GM10847 (cell line): ENCODE results near the gene TMEM217.

ENCODE experiments used
- POLR2A ChIP-seq: IDR thresholded peaks from 2 replicates; pipeline ENCODE4 v1.6.1; 2011; ENCODE audit not compliant: insufficient read length; ENCODE audit errors: extremely low read depth

TMEM217 gene

DNA sequence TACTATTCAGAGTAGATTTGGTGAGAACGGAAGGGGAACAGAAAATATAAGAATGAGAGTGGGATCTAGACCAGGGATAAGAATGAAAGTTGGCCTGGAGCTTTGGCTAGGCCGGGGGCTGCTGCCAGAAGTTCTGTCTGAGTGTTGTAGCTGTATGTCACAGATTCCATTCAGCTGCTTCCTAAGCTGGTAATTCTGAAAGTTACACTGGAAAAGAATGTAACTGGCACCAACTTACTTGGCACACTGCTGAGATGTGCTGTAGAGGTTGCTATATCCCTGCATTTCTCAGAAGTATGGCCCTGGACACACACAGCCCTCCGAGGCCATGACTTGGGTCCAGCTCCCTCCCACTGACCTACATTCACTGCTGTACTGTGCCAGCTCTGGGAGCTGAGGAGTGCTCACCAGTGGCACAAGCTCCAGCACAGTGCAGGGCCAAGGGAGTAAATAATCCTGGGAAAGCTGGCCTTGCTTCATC is 25.8 kb upstream of the TMEM217 start:
- TF ChIP-seq POLR2A: no peak

DNA sequence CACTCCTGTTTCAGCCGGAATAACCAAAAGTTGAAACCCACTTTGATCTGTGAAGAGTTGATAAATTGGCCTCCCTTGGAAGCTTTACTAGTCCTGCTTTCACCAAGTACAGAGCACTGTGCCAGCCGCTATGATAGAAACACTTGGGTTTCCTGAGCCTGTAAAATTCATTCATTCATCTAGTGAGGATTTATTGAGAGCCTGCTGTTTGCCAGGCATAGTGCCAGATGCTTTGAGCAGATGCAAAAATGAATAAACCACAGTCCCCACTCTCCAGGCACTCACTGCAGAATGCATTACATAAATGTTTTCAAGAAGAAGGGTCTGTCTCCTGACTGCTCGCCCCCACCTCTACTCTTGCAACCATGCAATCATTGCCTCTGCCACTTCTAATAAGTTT is 25.3 kb upstream of the TMEM217 start:
- TF ChIP-seq POLR2A: no peak

DNA sequence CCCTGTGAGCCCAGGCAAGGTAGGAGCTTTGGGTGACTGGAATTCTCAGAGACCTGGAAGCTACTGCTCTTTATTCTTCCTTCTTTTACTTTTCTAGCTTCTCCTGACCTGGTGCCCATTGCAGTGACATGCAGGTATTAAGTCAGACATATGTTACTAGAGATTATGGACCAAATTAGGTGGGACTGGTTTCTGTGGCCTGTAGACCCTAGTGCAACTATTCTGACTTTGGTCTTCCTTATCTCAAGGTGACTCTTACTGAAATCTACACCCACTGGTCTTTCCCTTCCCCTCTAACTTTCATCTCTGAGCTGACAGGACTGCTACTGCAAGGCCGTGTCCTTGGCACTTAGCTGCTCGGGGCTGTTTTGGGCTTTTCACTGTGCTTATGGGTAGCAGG is 24.4 kb upstream of the TMEM217 start:
- TF ChIP-seq POLR2A: no peak

DNA sequence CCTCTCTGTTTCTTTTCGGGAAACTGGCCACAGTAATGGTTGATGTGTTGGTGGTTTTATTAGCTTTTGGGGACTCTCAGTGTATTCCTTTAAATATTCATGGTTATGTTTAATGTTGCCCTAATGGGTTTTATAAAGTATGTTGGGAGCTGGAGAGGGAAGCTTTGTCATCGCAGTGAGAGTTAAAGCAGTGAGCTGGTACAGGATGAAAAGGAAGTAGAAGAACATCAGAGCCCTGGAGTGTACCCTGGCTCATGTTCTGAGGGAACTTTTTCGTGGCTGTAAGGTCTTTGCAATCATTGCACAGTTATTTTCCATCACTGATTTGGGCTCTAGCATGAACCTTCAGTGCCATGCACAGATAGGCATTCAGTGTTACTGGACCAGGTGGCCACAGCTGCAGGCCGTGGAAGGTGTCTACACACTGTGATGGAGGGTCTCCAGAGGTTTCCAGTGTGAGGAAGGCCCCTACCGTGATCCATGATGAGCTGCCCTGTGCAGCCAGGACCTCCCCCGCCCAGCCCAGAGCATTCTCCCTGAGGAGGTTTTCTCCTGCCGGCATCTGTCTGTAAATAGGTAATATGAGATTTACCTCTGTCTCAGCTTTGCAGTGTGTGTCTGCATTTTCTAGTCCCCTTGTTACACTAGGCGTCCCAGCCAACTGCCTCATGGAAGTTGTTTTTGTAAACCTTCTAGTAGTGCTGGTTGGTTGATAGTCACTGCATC is 22.4 kb upstream of the TMEM217 start:
- no peak for TF ChIP-seq POLR2A

DNA sequence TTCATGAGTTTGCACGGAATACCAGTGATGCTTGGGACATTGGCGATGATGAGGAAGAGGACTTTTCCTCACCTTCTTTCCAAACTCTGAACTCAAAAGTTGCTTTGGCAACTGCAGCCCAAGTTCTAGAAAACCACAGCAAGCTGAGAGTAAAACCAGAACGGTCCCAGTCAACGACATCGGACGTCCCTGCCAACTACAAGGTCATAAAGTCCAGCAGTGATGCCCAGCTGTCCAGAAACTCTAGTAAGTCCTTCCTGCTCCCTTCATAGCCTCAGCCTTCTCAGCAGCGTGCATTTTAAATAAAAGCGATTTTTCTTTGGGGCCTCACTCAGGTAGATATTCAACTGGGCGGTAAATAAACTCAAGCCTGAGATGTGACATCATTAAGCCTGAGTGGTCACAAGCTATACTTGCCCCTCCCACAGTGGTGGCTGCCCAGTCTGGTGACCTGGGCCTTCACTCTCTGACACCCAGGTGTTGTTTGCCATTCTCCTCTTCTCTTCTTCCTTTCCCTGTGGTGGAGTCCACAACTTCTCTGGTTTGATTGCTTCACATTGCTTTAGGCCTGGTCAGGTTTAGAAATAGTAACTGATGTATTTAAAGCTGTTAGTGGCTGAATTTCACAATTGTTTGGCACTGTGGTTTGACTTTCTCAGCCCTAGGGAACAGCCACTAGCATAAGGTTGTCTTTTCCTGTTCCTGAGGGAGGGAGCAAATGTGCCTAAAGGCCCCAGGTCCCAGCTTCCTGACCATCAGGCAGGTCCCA is 21.6 kb upstream of the TMEM217 start:
- no peak for TF ChIP-seq POLR2A

DNA sequence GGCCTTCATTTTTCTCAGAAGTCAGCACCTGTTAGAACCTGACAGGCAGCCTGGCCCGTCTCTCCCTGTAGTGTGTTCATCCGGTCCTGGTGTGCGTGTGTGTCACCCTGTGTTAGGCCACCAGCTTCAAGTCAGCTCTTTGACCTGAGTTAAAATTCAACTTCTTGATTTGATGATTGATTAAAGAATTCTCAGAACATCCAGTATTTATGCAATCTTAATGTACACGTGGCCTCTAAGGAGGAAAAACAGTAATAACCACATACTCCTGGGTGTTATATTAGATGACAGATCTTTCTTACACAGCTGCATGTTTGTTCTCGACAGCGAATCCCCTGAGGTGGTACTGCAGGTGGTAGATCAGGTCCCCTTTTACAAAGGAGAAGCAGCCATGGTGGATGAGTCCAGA is 19.1 kb upstream of the TMEM217 start:
- TF ChIP-seq POLR2A: no peak

DNA sequence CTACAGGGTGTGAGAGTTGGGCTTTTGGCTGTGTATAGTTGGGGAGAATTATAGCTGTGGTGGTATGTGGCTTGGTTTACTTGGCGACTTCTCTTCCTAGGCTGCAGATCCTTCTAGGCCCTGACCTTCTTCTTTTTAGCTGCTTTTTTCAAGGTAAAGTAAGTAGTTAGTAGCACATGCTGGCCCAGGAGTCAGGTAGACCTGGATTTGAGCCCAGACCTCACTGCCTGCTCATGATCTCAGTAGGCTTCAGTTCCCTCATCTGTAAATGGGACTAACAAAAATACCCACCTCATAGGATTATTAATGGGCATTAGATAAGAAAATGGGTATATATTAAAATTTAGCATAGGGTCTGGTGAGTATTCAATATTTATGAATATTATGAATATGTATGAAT is 17.4 kb upstream of the TMEM217 start:
- no peak for TF ChIP-seq POLR2A

DNA sequence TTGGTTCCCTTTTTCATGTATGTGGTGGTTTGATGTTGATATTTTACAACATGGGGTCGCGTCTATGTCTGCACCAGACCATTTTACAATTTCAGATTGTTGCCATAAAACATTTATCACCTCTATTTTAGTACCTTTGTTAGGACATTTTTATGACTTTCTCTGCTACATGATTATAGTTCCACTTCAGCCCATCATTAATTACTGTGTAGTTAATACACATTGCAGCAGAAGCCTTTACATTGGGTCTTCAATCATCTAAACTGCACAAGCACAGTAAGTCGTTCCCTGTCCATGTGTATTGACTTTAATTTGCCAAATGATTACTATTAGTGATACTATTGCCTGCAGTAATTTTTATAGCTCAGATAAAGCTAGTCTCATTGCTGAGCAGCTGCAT is 15.7 kb upstream of the TMEM217 start:
- no peak for TF ChIP-seq POLR2A

DNA sequence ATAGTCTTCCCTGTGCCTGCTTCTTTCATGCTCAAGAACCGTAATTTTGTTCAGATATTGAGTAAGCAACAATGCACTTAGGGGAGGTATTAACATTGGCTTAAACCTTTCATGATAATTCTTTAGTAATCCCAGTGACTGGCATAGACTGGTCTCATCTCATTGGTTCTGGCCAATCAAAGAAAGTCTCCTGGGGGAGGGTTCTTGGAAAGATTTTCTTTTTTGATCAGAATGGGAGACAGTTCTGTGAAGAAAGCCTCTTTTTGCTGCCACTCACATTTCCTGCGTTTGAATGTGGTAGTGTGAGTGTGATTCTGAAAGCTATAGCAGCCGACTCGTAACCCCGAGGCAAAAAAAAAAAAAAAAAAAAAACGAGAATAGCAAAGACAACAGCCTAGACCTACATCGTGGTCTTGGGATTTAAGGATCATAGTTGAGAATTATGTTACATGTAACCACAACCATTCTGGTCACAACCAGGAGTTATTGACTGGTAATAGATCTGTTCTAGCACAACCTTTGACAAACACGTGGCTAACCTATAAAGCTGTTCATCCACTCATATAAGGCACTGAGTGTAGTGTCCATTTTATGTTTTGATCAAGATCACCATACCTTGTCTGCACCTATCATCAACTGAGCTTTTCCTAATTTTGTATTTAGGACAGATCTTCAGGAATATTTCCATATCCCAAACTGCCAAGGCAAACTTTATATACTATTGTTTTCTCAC is 15.1 kb upstream of the TMEM217 start:
- TF ChIP-seq POLR2A: no peak

DNA sequence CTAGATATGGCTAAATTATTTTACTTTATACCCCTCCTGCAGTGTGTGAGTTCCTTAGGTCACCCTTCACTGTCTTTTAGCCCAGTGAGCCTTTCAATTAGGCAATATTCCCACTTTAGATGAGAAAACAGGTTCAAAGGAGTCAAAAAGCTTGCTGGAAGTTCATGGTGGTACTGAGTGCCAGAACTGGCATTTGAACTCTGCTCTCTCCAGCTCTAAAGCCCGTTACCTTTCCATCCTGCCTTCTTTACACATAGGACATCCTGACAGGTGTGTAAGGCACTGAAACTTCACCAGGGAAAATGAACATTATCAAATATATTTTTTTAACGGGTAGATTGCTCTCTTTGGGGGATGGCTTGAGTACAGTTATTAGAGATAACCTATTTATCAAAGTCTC is 11.2 kb upstream of the TMEM217 start:
- no peak for TF ChIP-seq POLR2A

DNA sequence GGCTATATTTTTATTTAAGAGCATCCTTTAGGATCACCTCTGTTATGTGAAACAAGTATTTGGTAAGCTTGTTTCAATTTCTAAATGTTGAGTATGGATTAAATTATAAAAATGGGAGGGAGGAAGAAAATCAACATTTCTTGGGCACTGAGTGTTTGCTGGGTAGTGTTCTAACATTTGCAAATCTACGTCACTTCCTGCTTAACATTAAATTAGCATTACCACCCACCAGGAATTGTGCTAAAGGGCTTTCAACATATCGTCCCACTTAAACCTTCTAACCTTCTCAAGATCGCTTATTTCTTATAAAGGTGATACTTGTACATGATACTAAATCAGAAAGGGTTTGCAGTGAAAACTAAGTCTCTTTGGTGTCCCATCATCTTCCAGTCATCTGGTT is 7.9 kb upstream of the TMEM217 start:
- TF ChIP-seq POLR2A: no peak

DNA sequence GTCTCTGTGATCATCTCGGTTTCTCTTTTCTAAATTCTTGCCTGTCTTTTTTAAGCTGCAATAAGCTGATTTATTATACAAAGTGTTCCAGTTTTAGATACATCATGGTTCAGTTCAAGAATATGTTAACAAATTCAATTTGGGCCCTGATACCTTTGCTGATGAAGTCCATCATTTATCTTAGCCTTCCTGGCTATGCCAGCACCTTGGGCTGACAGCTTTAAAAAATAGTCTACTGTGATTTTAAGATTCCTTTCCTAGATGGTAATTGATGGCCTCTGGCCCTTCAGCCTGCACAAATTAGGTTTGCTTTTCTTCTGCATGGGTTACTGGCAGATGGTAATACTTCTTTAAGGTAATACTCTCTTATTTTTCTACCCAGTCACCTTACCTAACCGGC is 7.1 kb upstream of the TMEM217 start:
- no peak for TF ChIP-seq POLR2A

DNA sequence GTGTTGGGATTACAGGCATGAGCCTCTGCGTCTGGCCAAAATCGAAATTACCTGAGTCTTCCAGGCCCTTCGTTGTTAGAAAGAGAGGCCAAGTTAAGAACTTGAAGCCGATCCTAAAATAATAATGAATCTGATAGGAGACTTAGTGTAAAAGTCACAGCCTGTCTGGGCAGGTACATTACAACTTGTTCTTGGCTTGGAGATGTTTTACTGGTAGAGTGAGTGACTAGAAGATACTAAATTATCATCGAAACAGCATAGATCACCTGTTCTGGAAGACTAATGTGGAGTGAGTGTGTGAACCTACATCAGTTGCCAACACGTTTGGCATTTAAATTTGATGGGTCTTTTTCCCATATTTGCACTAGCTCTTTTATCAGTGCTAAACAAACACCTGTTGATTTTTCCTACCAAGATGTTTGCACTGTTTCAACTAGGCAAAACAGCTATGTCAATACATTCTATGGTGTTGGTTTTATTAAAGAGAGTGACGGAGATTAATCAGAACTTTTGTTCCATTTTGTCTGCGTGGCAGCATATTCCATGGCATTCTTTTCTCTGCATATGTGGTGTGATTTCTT is 4.6 kb upstream of the TMEM217 start:
- TF ChIP-seq POLR2A: no peak

DNA sequence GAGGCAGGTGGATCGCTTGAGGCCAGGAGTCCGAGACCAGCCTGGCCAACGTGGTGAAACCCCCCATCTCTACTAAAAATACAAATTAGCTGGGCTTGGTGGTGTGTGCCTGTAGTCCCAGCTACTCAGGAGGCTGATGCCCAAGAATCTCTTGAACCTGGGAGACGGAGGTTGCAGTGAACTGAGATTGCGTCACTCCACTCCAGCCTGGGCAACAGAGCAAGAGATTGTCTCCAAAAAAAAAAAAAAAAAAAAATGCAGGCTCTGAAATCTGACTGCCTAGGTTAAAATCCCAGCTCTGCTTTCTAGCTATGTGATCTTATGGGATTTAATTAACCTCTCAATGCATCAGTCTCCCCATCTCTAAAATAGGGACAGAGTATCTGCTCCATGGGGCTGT is 3.3 kb upstream of the TMEM217 start:
- no peak for TF ChIP-seq POLR2A

DNA sequence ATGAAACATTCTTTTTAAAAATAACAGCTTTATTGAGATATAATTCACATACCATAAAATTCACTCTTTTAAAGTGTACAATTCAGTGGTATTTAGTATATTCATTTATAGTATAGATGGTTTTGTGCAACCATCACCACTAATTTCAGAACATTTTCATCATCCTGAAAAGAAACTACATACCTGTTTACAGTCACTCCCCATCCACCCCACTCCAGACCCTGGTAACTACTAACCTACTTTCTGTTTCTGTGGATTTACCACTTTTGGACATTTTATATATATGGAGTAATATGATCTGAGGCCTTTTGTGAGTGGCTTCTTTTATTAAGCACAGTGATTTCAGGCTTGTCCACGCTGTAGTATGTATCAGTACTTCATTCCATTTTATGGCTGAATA is 2.5 kb upstream of the TMEM217 start:
- TF ChIP-seq POLR2A: no peak

DNA sequence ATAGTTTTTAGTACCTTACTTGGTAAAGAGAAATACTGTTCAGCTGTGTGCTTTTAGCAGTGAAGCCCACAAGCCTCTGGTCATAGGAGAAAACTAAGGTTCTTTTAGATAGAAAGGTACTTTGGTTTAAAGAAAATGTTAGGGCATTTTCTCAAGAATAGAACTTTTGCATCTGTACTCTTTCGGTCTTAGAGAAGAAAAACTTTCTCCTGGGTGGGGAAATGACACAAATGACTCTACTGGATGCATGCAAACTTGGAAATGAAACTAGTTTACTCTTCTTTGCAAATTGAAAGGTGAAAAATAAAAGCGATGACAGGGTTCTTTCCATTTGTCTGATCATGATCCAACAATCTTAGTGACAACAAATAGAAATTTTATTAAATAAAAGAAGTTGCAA is 2.1 kb upstream of the TMEM217 start:
- TF ChIP-seq POLR2A: no peak
